ENCODE measurements around the gene LATS2. TPM values are rescaled to one million over a fixed set of nuclear protein-coding genes. Genes with fewer than 3 reads are reported as not detected.

Gene LATS2
- total RNA-seq, 1 experiment from 2014 or later, result not detected

- H3K36me3 ChIP-seq (ENCODE audit: insufficient read depth, low read length), result no peaks in the 10 kb centered on the region
- H3K27ac ChIP-seq (ENCODE audit: low read length), result no peak overlapping the region
- H3K9ac ChIP-seq (ENCODE audit: low read length), result no peak overlapping the region
- H3K4me1 ChIP-seq (ENCODE audit: low read length), result peaks cover 6% of the 10 kb centered on the region
- no peak for DNase-seq
- H3K4me3 ChIP-seq (ENCODE audit: low read length), result no peak overlapping the region
- H4K20me1 ChIP-seq (ENCODE audit: insufficient read depth, low read depth, low read length), result no peaks in the 10 kb centered on the region
- H2AFZ ChIP-seq (ENCODE audit: low read length), result peak overlapping the region; percentile 17; the same call in 1 of the 2 replicates
- H3K9me2 ChIP-seq (replicated peaks; ENCODE audit: insufficient read depth, low read length), result no peaks in the 10 kb centered on the region
- no peaks in the 10 kb centered on the region for H3K9me3 ChIP-seq (ENCODE audit: low read length)
- no peaks in the 10 kb centered on the region for H3K27me3 ChIP-seq (ENCODE audit: low read length)
- no peaks in the 10 kb centered on the region for H3K79me2 ChIP-seq (ENCODE audit: low read length)
- no peak overlapping the region for H3K4me2 ChIP-seq (ENCODE audit: low read depth, low read length, poor library complexity, severe bottlenecking)
Measured at GRCh38 chr13:21039097-21039800, 22.1 kb downstream of the LATS2 start.

- DNase-seq, result no peak
- H3K27me3 ChIP-seq (ENCODE audit: low read length), result no peaks in the 10 kb centered on the region
- no peaks in the 10 kb centered on the region for H3K9me3 ChIP-seq (ENCODE audit: low read length)
- H3K27ac ChIP-seq (ENCODE audit: low read length), result no peak overlapping the region
- peaks cover 6% of the 10 kb centered on the region for H3K4me1 ChIP-seq (ENCODE audit: low read length)
- H3K4me2 ChIP-seq (ENCODE audit: low read depth, low read length, poor library complexity, severe bottlenecking), result no peak overlapping the region
- H3K9ac ChIP-seq (ENCODE audit: low read length), result no peak overlapping the region
- H3K4me3 ChIP-seq (ENCODE audit: low read length), result no peak overlapping the region
- H3K79me2 ChIP-seq (ENCODE audit: low read length), result no peaks in the 10 kb centered on the region
- H2AFZ ChIP-seq (ENCODE audit: low read length), result no peak overlapping the region
- H4K20me1 ChIP-seq (ENCODE audit: insufficient read depth, low read depth, low read length), result no peaks in the 10 kb centered on the region
- H3K36me3 ChIP-seq (ENCODE audit: insufficient read depth, low read length), result no peaks in the 10 kb centered on the region
- no peaks in the 10 kb centered on the region for H3K9me2 ChIP-seq (replicated peaks; ENCODE audit: insufficient read depth, low read length)
Measured at GRCh38 chr13:21037656-21038055, 23.7 kb downstream of the LATS2 start.

GRCh38 chr13:21035498-21035897 lies 25.9 kb downstream of the LATS2 start:
- Histone ChIP-seq H3K27me3 (ENCODE audit: low read length) (no peaks in the 10 kb centered on the region), H3K4me3 (ENCODE audit: low read length) (no peak overlapping the region), H3K36me3 (ENCODE audit: insufficient read depth, low read length) (no peaks in the 10 kb centered on the region), H3K27ac (ENCODE audit: low read length) (no peak overlapping the region), H3K4me2 (ENCODE audit: low read depth, low read length, poor library complexity, severe bottlenecking) (no peak overlapping the region), H3K79me2 (ENCODE audit: low read length) (no peaks in the 10 kb centered on the region), H3K9me3 (ENCODE audit: low read length) (no peaks in the 10 kb centered on the region), H2AFZ (ENCODE audit: low read length) (no peak overlapping the region), H3K9ac (ENCODE audit: low read length) (no peak overlapping the region), H3K4me1 (ENCODE audit: low read length) (peaks cover 6% of the 10 kb centered on the region), H3K9me2 (replicated peaks; ENCODE audit: insufficient read depth, low read length) (no peaks in the 10 kb centered on the region), H4K20me1 (ENCODE audit: insufficient read depth, low read depth, low read length) (no peaks in the 10 kb centered on the region)
- no peak for DNase-seq

- Histone ChIP-seq H3K9me2 (replicated peaks; ENCODE audit: insufficient read depth, low read length) (no peaks in the 10 kb centered on the region), H3K9me3 (ENCODE audit: low read length) (no peaks in the 10 kb centered on the region), H3K27ac (ENCODE audit: low read length) (no peak overlapping the region), H3K79me2 (ENCODE audit: low read length) (no peaks in the 10 kb centered on the region), H3K4me2 (ENCODE audit: low read depth, low read length, poor library complexity, severe bottlenecking) (no peak overlapping the region), H3K4me3 (ENCODE audit: low read length) (no peak overlapping the region), H3K9ac (ENCODE audit: low read length) (no peak overlapping the region), H3K4me1 (ENCODE audit: low read length) (peaks cover 6% of the 10 kb centered on the region), H2AFZ (ENCODE audit: low read length) (no peak overlapping the region), H3K27me3 (ENCODE audit: low read length) (no peaks in the 10 kb centered on the region), H3K36me3 (ENCODE audit: insufficient read depth, low read length) (no peaks in the 10 kb centered on the region), H4K20me1 (ENCODE audit: insufficient read depth, low read depth, low read length) (no peaks in the 10 kb centered on the region)
- DNase-seq, result no peak
Measured at GRCh38 chr13:21034603-21035191, 26.7 kb downstream of the LATS2 start.

- Histone ChIP-seq H3K27me3 (ENCODE audit: low read length) (no peaks in the 10 kb centered on the region), H3K9ac (ENCODE audit: low read length) (no peak overlapping the region), H3K4me2 (ENCODE audit: low read depth, low read length, poor library complexity, severe bottlenecking) (no peak overlapping the region), H3K9me3 (ENCODE audit: low read length) (no peaks in the 10 kb centered on the region), H3K27ac (ENCODE audit: low read length) (no peak overlapping the region), H4K20me1 (ENCODE audit: insufficient read depth, low read depth, low read length) (no peaks in the 10 kb centered on the region), H3K79me2 (ENCODE audit: low read length) (no peaks in the 10 kb centered on the region), H2AFZ (ENCODE audit: low read length) (no peak overlapping the region), H3K4me3 (ENCODE audit: low read length) (no peak overlapping the region), H3K4me1 (ENCODE audit: low read length) (peaks cover 2% of the 10 kb centered on the region), H3K9me2 (replicated peaks; ENCODE audit: insufficient read depth, low read length) (no peaks in the 10 kb centered on the region), H3K36me3 (ENCODE audit: insufficient read depth, low read length) (no peaks in the 10 kb centered on the region)
- no peak for DNase-seq
Measured at GRCh38 chr13:21033856-21034602, 27.4 kb downstream of the LATS2 start.

GRCh38 chr13:21033212-21033840 lies 28.1 kb downstream of the LATS2 start:
- no peaks in the 10 kb centered on the region for H3K36me3 ChIP-seq (ENCODE audit: insufficient read depth, low read length)
- no peaks in the 10 kb centered on the region for H3K9me2 ChIP-seq (replicated peaks; ENCODE audit: insufficient read depth, low read length)
- DNase-seq, result no peak
- H3K27me3 ChIP-seq (ENCODE audit: low read length), result no peaks in the 10 kb centered on the region
- no peak overlapping the region for H3K4me2 ChIP-seq (ENCODE audit: low read depth, low read length, poor library complexity, severe bottlenecking)
- H3K9me3 ChIP-seq (ENCODE audit: low read length), result no peaks in the 10 kb centered on the region
- H4K20me1 ChIP-seq (ENCODE audit: insufficient read depth, low read depth, low read length), result no peaks in the 10 kb centered on the region
- H3K79me2 ChIP-seq (ENCODE audit: low read length), result no peaks in the 10 kb centered on the region
- H2AFZ ChIP-seq (ENCODE audit: low read length), result no peak overlapping the region
- no peaks in the 10 kb centered on the region for H3K4me1 ChIP-seq (ENCODE audit: low read length)
- H3K9ac ChIP-seq (ENCODE audit: low read length), result no peak overlapping the region
- H3K27ac ChIP-seq (ENCODE audit: low read length), result no peak overlapping the region
- H3K4me3 ChIP-seq (ENCODE audit: low read length), result no peak overlapping the region

DNA sequence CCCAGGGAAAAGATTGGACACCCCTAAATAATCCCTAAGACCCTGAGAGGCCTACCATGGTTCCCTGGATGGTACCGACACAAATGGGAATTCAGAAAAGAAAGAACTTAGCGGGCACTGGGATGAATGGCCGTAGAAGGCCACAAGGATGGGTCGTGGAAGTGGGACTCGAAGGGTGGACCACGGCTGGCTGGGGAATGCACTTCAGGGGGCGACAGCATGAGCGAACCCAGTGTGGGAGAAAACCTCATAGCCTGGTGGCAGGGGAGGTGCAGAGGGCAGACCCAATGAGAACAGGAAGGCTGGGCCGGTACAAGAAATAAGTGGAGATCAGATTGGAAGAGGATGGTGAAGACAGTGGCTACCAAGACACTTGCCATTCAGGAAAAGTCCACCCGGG lies 28.7 kb downstream of the LATS2 start:
- no peaks in the 10 kb centered on the region for H3K9me3 ChIP-seq (ENCODE audit: low read length)
- no peak overlapping the region for H3K4me3 ChIP-seq (ENCODE audit: low read length)
- H3K4me1 ChIP-seq (ENCODE audit: low read length), result no peaks in the 10 kb centered on the region
- H3K27ac ChIP-seq (ENCODE audit: low read length), result no peak overlapping the region
- no peak for DNase-seq
- H3K9me2 ChIP-seq (replicated peaks; ENCODE audit: insufficient read depth, low read length), result no peaks in the 10 kb centered on the region
- H3K9ac ChIP-seq (ENCODE audit: low read length), result no peak overlapping the region
- H3K27me3 ChIP-seq (ENCODE audit: low read length), result no peaks in the 10 kb centered on the region
- H2AFZ ChIP-seq (ENCODE audit: low read length), result no peak overlapping the region
- no peaks in the 10 kb centered on the region for H3K79me2 ChIP-seq (ENCODE audit: low read length)
- H3K36me3 ChIP-seq (ENCODE audit: insufficient read depth, low read length), result no peaks in the 10 kb centered on the region
- H3K4me2 ChIP-seq (ENCODE audit: low read depth, low read length, poor library complexity, severe bottlenecking), result no peak overlapping the region
- H4K20me1 ChIP-seq (ENCODE audit: insufficient read depth, low read depth, low read length), result no peaks in the 10 kb centered on the region
